GM18498 (cell line): ENCODE data around the gene KCND3.
"Not testable (repeated sequence)": the region's sequence is repeated elsewhere in the genome, so short reads cannot be mapped to it uniquely, and the experiment has no call there.

Source experiments
- ATAC-seq: cut with Tn5 transposase; IDR thresholded peaks from one replicate; pipeline ENCODE4 v1.9.1; 2021; ENCODE audit warnings: mild to moderate bottlenecking, moderate library complexity; ENCODE audit not compliant: unreplicated experiment

Gene KCND3

GRCh38 chr1:111818546-111818945, 170.9 kb downstream of the KCND3 start:
- no peak for ATAC-seq

GRCh38 chr1:111818081-111818480, 171.4 kb downstream of the KCND3 start:
- no peak for ATAC-seq

GRCh38 chr1:111814642-111815041, 174.8 kb downstream of the KCND3 start:
- ATAC-seq, result no peak

- ATAC-seq, result no peak
These were observed 175.2 kb downstream of the KCND3 start for GRCh38 chr1:111814305-111814628.

- ATAC-seq, result no peak
These were observed 175.8 kb downstream of the KCND3 start for GRCh38 chr1:111813440-111814304.

- ATAC-seq, result no peak
These were observed 177.2 kb downstream of the KCND3 start for GRCh38 chr1:111812306-111812705.

- no peak for ATAC-seq
These were observed 177.6 kb downstream of the KCND3 start for GRCh38 chr1:111811891-111812290.

GRCh38 chr1:111805251-111805650, 184.2 kb downstream of the KCND3 start:
- no peak for ATAC-seq

GRCh38 chr1:111804776-111805175, 184.7 kb downstream of the KCND3 start:
- ATAC-seq, result no peak

- ATAC-seq, result no peak
These were observed 185.5 kb downstream of the KCND3 start for GRCh38 chr1:111803951-111804350.

GRCh38 chr1:111802984-111803383, 186.5 kb downstream of the KCND3 start:
- no peak for ATAC-seq

GRCh38 chr1:111802110-111802509, 187.4 kb downstream of the KCND3 start:
- ATAC-seq, result no peak

GRCh38 chr1:111801071-111801850, 188.2 kb downstream of the KCND3 start:
- ATAC-seq, result no peak

- ATAC-seq, result not testable (repeated sequence)
These were observed 189.7 kb downstream of the KCND3 start for GRCh38 chr1:111799722-111800121.

- ATAC-seq, result no peak
These were observed 190.9 kb downstream of the KCND3 start for GRCh38 chr1:111798580-111798979.

GRCh38 chr1:111795401-111795800, 194.1 kb downstream of the KCND3 start:
- no peak for ATAC-seq

- no peak for ATAC-seq
These were observed 195.5 kb downstream of the KCND3 start for GRCh38 chr1:111793923-111794322.

GRCh38 chr1:111792249-111792648, 197.2 kb downstream of the KCND3 start:
- no peak for ATAC-seq

GRCh38 chr1:111791776-111792175, 197.7 kb downstream of the KCND3 start:
- ATAC-seq, result no peak

GRCh38 chr1:111789666-111790316, 199.7 kb downstream of the KCND3 start:
- no peak for ATAC-seq

- ATAC-seq, result no peak
These were observed 200.3 kb downstream of the KCND3 start for GRCh38 chr1:111789142-111789541.
